HAP-1 (cell line): ENCODE data around the gene STAU1.
"Not testable (repeated sequence)": the region's sequence is repeated elsewhere in the genome, so short reads cannot be mapped to it uniquely, and the experiment has no call there.

ENCODE experiments used
- DNase-seq, 2 experiments: peaks; one replicate each; pipeline ENCODE4 v3.0.0-alpha.2; 2016 to 2020; ENCODE audit warnings: low spot score in 2 of 2
- H3K27me3 ChIP-seq: fragments of 250-450 bp; sonication (Bioruptor Pico); 2 replicates; pipeline ENCODE4 v1.5.1; 2020; ENCODE audit warnings: low read depth, mild to moderate bottlenecking, moderate library complexity
- H3K36me3 ChIP-seq: fragments of 250-450 bp; sonication (Bioruptor Pico); replicated peaks from 2 replicates; pipeline ENCODE4 v1.5.1; 2020; ENCODE audit warnings: mild to moderate bottlenecking
- H3K4me1 ChIP-seq: fragments of 250-450 bp; sonication (Bioruptor Pico); 2 replicates; pipeline ENCODE4 v1.5.1; 2020; ENCODE audit warnings: mild to moderate bottlenecking
- H3K4me3 ChIP-seq: fragments of 250-450 bp; sonication (Bioruptor Pico); 2 replicates; pipeline ENCODE4 v1.5.1; 2020; ENCODE audit warnings: mild to moderate bottlenecking, moderate library complexity
- H3K9me3 ChIP-seq: fragments of 250-450 bp; sonication (Bioruptor Pico); 2 replicates; pipeline ENCODE4 v1.5.1; 2020; ENCODE audit warnings: mild to moderate bottlenecking, moderate library complexity
- in situ Hi-C: fragments of 300-500 bp; cut with MboI; formaldehyde crosslinking; loops from 3 replicates; pipeline ENCODE4 v1.14.3; 2020; ENCODE audit warnings: low sequenced_read_pairs, inconsistent platforms, mixed read lengths

Gene STAU1

DNA sequence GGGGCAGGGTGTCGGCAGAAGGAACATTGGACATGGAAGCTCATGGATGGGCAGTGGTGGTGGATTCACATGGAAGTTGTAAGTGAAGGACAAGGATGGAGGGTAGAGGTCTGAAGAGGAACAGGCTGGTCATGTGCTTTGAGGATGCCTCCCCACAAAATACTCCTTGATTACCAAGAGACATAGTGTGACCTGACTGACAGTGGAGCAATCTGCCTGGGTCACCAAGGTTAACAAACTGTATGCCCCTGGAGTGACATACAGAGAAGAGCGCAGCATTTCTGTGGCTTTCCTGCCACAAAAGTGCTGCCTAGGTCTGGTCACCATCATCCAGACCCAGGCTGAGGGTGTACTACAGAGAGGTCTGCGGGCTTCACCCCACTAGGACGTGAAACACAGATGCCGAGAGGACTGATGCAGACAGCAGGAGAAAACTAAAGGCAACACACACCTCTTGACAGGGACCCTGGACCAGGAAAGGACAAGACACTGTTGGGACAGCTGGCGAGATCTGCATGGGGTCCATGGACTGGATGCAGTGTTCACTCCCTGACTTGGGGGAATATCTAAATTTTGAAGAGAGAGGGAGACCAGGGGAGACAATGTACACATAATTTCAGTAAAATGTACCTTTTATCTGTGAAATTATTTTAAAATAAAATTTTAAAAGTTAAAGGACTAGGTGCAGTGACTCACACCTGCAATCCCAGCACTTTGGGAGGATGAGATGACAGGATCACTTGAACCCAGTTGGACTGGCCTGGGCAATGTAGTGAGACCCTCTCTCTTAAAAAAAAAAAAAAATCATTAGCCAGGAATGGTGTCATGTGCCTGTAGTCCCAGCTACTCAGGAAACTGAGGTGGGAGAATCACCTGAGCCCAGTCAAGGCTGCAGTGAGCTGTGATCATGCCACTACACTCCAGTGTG lies 77.1 kb downstream of the STAU1 start:
- no peaks in the 10 kb centered on the region for H3K27me3 ChIP-seq
- in situ Hi-C loops = no loop called here

DNA sequence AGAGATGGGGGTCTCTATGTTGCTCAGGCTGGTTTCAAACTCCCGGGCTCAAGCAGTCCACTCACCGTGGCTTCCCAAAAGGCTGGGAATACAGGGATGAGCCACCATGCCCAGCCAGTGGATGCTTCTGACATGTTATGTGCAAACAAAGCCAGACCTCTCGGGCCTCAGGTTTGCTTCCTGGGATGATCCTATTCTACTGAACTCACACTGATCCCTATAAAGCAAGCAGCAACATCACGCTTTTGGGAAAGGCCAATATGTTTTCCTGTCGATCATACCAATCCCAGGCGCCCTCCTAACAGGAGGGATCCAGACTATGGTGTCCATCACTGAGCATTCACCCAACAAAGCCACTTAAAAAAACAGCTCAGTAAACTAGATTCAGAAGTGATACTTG lies 81.8 kb downstream of the STAU1 start:
- in situ Hi-C loops = no loop called here
- H3K4me3 ChIP-seq = no peak overlapping the region
- peaks cover 42% of the 10 kb centered on the region for H3K36me3 ChIP-seq

More for the DNA sequence above, 77.1 kb downstream of the STAU1 start:
- Histone ChIP-seq H3K4me1 (no peaks in the 10 kb centered on the region), H3K4me3 (no peak overlapping the region), H3K9me3 (no peaks in the 10 kb centered on the region), H3K36me3 (peaks cover 33% of the 10 kb centered on the region)
- no peak for DNase-seq

DNA sequence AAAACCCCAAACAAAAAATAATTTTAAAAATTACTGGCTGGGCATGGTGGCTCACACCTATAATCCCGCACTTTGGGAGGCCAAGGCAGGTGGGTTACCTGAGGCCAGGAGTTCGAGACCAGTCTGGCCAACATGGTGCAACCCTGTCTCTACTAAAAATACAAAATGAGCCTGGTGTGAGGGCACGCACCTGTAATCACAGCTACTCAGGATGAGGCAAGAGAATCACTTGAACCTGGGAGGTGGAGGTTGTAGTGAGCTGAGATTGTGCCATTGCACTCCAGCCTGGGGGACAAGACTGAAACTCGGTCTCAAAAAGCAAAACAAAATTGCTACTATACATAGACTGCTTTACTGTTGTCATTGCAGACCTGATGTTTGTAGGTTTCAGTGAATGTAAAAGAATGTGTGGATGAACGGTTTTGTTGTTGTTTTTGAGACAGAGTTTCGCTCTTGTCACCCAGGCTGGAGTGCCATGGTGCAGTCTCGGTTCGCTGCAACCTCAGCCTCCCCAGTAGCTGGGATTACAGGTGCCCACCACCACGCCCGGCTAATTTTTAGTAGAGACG lies 83.1 kb downstream of the STAU1 start:
- H3K9me3 ChIP-seq, in situ Hi-C loops, DNase-seq, H3K4me1 ChIP-seq, H3K4me3 ChIP-seq, H3K27me3 ChIP-seq: not testable (repeated sequence)
- H3K36me3 ChIP-seq = peaks cover 52% of the 10 kb centered on the region

More for the DNA sequence above, 81.8 kb downstream of the STAU1 start:
- DNase-seq = no peak
- peaks cover 4% of the 10 kb centered on the region; the same call in 1 of the 2 replicates for H3K4me1 ChIP-seq
- no peaks in the 10 kb centered on the region for H3K27me3 ChIP-seq
- no peaks in the 10 kb centered on the region for H3K9me3 ChIP-seq

DNA sequence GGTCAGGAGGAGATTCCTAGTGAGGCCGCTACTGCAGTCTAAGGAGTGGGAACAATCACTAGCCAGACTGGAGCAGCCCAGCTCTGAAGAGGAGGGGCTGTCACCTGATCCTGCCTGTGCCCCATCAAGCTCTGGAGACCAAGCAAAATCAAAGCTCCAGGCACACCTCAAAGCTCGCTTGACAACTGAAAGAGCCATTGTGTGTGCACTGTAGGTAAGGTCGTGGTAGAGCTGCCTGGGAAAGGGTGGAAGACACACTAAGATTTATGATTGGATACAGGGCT lies 83.8 kb downstream of the STAU1 start:
- peaks cover 56% of the 10 kb centered on the region for H3K36me3 ChIP-seq
- H3K27me3 ChIP-seq = no peaks in the 10 kb centered on the region
- peaks cover 4% of the 10 kb centered on the region; the same call in 1 of the 2 replicates for H3K4me1 ChIP-seq
- in situ Hi-C loops = no loop called here
- no peaks in the 10 kb centered on the region for H3K9me3 ChIP-seq
- H3K4me3 ChIP-seq = no peak overlapping the region
- DNase-seq = no peak

DNA sequence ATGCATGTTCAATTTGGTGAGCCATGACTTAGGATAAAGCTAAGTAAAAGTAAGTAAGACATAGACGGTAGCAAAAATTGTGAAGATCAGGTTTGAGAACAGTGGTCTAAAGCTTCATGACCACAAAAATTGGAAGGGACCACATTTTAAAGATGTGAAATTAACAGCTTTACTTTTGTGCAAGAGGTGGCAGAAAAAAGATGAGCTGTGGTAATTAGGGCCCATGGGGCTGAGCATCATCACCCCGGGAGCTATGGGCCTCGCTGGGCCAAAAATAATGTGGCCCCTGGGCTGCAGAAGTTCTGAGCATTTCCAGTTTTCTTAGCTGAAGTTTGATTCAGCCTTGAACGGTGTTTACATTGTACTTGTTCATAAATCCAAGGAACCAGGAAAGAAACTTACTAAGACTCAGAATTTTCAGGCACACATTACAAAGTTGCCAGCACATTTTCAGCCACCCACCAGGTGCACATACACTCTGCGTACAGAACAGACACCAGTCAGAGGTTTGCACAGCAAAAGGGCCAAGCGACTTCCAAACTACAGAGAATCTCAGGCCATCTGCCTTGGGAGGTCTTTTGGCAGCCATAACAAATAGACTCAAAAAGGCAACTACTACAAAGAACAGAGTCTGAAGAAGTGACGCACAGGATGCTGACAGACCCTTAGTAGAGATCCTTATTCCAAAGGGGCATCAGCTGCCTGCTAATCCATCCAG lies 84.3 kb downstream of the STAU1 start:
- H3K36me3 ChIP-seq = peaks cover 61% of the 10 kb centered on the region
- in situ Hi-C loops = no loop called here
- H3K4me1 ChIP-seq = peaks cover 4% of the 10 kb centered on the region; the same call in 1 of the 2 replicates
- DNase-seq = no peak
- no peaks in the 10 kb centered on the region for H3K9me3 ChIP-seq
- no peak overlapping the region for H3K4me3 ChIP-seq
- no peaks in the 10 kb centered on the region for H3K27me3 ChIP-seq

DNA sequence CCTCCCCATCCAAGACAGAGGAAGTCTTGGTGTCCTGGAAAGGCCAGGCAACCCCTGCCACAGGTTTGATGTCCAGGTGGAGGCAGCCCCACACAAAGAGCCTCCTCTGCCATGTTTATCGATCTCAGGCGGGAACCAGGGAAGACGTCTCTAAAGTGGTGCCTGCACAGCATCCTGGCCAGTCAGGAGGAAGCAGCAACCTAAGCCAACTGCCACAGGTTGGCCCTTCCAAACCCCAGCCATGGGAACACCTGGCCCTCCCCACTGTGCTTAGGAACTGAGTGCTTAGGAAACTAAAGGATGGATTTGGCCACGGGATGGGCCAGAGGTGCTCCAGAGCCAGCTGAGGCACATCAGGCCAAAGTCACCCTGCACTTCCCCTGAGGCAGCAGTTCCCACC lies 85.1 kb downstream of the STAU1 start:
- no peak for DNase-seq
- H3K36me3 ChIP-seq = peaks cover 69% of the 10 kb centered on the region

DNA sequence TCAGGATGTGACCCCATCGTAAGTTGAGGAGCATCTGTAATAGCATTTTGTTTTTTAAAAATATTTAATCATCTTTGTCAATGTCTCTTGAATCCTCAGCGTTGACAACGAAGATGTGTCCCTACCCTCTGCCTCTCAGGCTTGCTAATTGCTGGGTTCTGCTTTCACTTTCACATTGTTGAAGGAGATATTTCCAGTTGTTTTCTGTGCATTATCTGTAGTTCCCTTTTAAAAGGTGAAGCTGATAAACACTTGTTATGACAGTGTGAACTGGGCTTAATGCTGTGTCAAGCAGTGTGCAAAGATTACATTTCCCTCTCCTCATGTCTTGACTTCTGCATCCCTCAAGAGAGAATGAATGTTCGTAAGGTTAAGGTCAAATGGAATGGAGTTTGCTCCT lies 87.2 kb downstream of the STAU1 start:
- Histone ChIP-seq H3K4me3 (no peak overlapping the region), H3K4me1 (peaks cover 4% of the 10 kb centered on the region; the same call in 1 of the 2 replicates), H3K9me3 (no peaks in the 10 kb centered on the region), H3K36me3 (peaks cover 87% of the 10 kb centered on the region), H3K27me3 (no peaks in the 10 kb centered on the region)
- no peak for DNase-seq
- in situ Hi-C loops = no loop called here

More for the DNA sequence above, 85.1 kb downstream of the STAU1 start:
- peaks cover 4% of the 10 kb centered on the region; the same call in 1 of the 2 replicates for H3K4me1 ChIP-seq
- H3K9me3 ChIP-seq = no peaks in the 10 kb centered on the region
- H3K4me3 ChIP-seq = no peak overlapping the region
- in situ Hi-C loops = no loop called here
- H3K27me3 ChIP-seq = no peaks in the 10 kb centered on the region

DNA sequence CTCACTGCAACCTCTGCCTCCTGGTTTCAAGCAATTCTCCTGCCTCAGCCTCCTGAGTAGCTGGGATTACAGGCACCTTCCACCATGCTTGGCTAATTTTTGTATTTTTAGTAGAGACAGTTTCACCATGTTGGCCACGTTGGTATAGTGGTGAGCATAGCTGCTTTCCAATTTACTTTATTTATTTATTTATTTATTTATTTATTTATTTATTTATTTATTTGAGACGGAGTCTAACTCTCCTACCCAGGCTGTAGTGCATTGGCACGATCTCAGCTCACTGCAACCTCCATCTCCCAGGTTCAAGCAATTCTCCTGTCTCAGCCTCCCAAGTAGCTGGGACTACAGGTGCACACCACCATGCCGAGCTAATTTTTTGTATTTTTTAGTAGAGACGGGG lies 87.8 kb downstream of the STAU1 start:
- DNase-seq, H3K9me3 ChIP-seq, H3K4me3 ChIP-seq, H3K4me1 ChIP-seq, H3K27me3 ChIP-seq, in situ Hi-C loops: not testable (repeated sequence)
- peaks cover 89% of the 10 kb centered on the region for H3K36me3 ChIP-seq

DNA sequence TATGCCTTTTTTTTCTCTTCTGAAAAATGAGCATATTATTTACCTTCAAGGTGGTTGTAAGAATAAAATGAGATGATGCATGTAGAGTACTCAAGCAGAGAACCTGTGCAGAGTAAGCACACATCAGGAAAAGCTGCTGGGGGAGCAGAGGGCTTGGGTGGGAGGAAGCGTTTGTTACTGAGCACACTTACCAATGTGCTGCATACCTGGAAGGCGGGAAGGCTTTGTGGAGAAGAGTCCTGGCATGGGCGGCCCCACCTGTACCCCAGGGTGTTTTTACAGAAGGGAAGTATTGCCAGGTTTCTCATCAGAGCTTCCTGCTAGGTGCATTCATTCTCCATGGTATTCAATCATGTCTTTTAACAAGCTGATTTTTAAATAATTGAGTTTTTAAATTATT lies 89.1 kb downstream of the STAU1 start:
- Histone ChIP-seq H3K9me3 (no peaks in the 10 kb centered on the region), H3K4me1 (no peaks in the 10 kb centered on the region), H3K36me3 (peaks cover 95% of the 10 kb centered on the region), H3K4me3 (no peak overlapping the region), H3K27me3 (no peaks in the 10 kb centered on the region)
- no peak for DNase-seq
- in situ Hi-C loops = no loop called here

DNA sequence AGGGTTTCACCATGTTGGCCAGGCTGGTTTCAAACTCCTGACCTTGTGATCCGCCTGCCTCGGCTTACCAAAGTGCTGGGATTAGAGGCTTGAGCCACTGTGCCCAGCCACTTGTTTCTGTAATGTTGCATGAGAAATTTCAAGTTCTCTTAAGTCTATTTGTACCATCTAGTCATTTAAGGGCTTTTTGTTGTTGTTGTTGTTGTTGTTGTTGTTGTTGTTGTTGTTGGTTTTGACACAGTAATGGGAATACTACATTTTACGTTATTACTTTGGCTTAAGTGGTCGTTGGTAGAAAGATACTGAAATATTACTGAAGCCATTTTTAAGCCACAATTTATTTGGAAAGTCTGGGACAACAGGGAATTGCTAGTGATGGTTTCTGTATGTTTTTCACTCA lies 90.0 kb downstream of the STAU1 start:
- in situ Hi-C loops = no loop called here

DNA sequence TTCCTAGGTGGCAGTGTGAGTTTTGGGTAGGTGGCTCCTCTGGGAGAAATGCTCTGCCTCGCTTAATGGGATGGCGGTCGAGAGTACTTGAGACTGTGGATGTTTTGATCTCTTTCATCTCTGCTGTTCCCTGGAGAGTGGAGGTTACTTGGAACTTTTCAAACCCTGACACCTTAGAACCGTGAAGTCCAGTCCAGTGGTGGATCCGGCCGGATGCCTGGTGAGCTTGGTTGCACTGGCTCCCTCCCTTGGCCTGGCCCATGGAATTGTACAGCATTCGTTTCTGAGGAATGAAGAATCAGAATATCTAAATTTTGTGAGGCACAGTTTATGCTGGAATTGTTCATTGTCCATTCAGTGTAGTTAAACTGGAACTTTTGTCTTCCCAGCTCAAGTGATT lies 91.0 kb downstream of the STAU1 start:
- H3K9me3 ChIP-seq = no peaks in the 10 kb centered on the region
- no peak overlapping the region for H3K4me3 ChIP-seq
- no peaks in the 10 kb centered on the region for H3K4me1 ChIP-seq
- in situ Hi-C loops = no loop called here
- no peaks in the 10 kb centered on the region for H3K27me3 ChIP-seq
- peaks cover 94% of the 10 kb centered on the region for H3K36me3 ChIP-seq
- no peak for DNase-seq

More for the DNA sequence above, 90.0 kb downstream of the STAU1 start:
- Histone ChIP-seq H3K4me3 (no peak overlapping the region), H3K27me3 (no peaks in the 10 kb centered on the region), H3K36me3 (peaks cover 94% of the 10 kb centered on the region), H3K9me3 (no peaks in the 10 kb centered on the region), H3K4me1 (no peaks in the 10 kb centered on the region)
- no peak for DNase-seq

DNA sequence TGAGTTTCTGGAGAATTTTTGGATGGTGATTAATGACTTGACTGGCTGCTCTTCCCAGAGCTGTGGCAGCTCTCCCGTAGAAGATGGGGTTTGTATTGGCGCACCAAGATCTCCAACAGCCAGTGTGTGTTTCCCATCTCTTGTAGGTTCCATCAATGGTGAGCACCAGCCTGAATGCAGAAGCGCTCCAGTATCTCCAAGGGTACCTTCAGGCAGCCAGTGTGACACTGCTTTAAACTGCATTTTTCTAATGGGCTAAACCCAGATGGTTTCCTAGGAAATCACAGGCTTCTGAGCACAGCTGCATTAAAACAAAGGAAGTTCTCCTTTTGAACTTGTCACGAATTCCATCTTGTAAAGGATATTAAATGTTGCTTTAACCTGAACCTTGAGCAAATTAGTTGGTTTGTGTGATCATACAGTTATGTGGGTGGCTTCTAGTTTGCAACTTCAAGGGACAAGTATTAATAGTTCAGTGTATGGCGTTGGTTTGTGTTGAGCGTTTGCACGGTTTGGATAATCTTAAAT lies 91.9 kb downstream of the STAU1 start:
- Histone ChIP-seq H3K36me3 (peaks cover 94% of the 10 kb centered on the region), H3K9me3 (no peaks in the 10 kb centered on the region), H3K27me3 (no peaks in the 10 kb centered on the region), H3K4me1 (no peaks in the 10 kb centered on the region), H3K4me3 (no peak overlapping the region)
- in situ Hi-C loops = no loop called here
- no peak for DNase-seq

DNA sequence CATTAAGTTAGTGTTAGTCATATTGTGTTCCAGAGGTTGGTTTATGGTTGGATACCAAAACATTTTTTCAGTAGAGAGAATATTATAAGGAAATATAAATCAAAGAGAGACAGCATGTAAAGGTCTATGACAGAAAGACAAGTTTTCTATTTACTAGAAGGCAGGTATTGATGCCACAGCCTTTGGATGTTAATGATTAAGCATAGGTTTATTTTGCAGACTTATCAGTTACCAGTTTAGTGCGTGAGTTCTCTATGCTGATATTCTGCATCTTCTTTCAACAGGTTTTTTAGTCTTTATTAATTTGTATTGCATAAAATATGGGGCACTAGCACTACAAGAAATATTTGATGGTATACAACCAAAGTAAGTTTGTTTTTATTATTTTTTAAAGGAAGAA lies 96.4 kb downstream of the STAU1 start:
- Histone ChIP-seq H3K9me3 (no peaks in the 10 kb centered on the region), H3K36me3 (peaks cover 97% of the 10 kb centered on the region), H3K4me1 (no peaks in the 10 kb centered on the region), H3K4me3 (no peak overlapping the region), H3K27me3 (no peaks in the 10 kb centered on the region)
- DNase-seq = no peak
- in situ Hi-C loops = no loop called here

DNA sequence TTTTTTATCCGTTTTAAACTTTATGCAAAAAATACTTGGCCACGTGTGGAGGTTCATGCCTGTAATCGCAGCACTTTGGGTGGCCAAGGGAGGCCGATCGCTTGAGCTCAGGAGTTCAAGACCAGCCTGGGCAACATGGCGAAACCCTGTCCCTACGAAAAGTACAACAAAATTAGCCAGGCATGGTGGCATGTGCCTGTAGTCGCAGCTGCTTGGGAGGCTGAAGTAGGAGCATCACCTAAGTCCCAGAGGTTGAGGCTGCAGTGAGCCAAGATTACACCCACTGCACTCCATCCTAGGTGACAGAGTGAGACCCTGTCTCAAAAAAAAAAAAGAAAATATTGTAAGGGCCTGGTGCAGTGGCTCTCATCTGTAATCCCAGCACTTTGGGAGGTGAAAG lies 97.0 kb downstream of the STAU1 start:
- Histone ChIP-seq H3K9me3 (no peaks in the 10 kb centered on the region), H3K4me3 (no peak overlapping the region), H3K4me1 (no peaks in the 10 kb centered on the region), H3K27me3 (no peaks in the 10 kb centered on the region), H3K36me3 (peaks cover 96% of the 10 kb centered on the region)
- in situ Hi-C loops = no loop called here
- no peak for DNase-seq
